CD4-positive, CD25-positive, alpha-beta regulatory T cell (primary cell): Measurements from ENCODE around the gene IKBIP. TPM values are rescaled to one million over a fixed set of nuclear protein-coding genes. Genes with fewer than 3 reads are reported as not detected.

Experiments used
- ATAC-seq, 2 donors: fragments of 150-1000 bp; cut with Tn5 transposase; one replicate each; pipeline ENCODE4 v1.10.0; 2021; ENCODE audit warnings: low read depth in 2 of 2, moderate number of reproducible peaks in 2 of 2, moderate library complexity in 1 of 2
- DNase-seq, 3 donors: peaks; one replicate each; pipeline versions ENCODE4 v3.0.0 to v3.0.0-alpha.2; 2012 to 2022; ENCODE audit warnings: mixed read lengths in 1 of 3
- H3K27ac ChIP-seq: one replicate; pipeline ENCODE4 v1.7.0; 2013; ENCODE audit warnings: mild to moderate bottlenecking, low read length; ENCODE audit not compliant: insufficient read depth, poor library complexity, severe bottlenecking
- H3K27me3 ChIP-seq: one replicate; pipeline ENCODE4 v1.7.0; 2013; ENCODE audit warnings: low read length; ENCODE audit not compliant: control insufficient read depth, insufficient read depth
- H3K36me3 ChIP-seq: one replicate; pipeline ENCODE4 v1.7.0; 2013; ENCODE audit warnings: mild to moderate bottlenecking, low read length, moderate library complexity; ENCODE audit not compliant: control insufficient read depth, insufficient read depth
- H3K4me1 ChIP-seq: 2 replicates; pipeline ENCODE4 v1.7.0; 2013; ENCODE audit warnings: mild to moderate bottlenecking, low read length; ENCODE audit not compliant: insufficient read depth, control insufficient read depth, poor library complexity, severe bottlenecking
- H3K4me3 ChIP-seq: one replicate; pipeline ENCODE4 v1.7.0; 2013; ENCODE audit warnings: low read depth, mild to moderate bottlenecking, low read length, moderate library complexity
- H3K9me3 ChIP-seq, 2 experiments: 1 replicate in 1 of 2; 2 replicates in 1 of 2; pipeline ENCODE4 v1.7.0; 2013; ENCODE audit warnings: low read length in 2 of 2, mild to moderate bottlenecking in 1 of 2, moderate library complexity in 1 of 2; ENCODE audit not compliant: control insufficient read depth in 2 of 2
- H3K27ac Mint-ChIP-seq, 3 donors: one replicate each; pipeline ENCODE4 v1.8.0; 2020 to 2022; ENCODE audit warnings: mild to moderate bottlenecking in 3 of 3, mixed read lengths in 3 of 3, moderate library complexity in 2 of 3
- H3K27me3 Mint-ChIP-seq: one replicate; pipeline ENCODE4 v1.8.0; 2022; ENCODE audit warnings: mild to moderate bottlenecking, mixed read lengths
- H3K36me3 Mint-ChIP-seq: one replicate; pipeline ENCODE4 v1.8.0; 2020; ENCODE audit warnings: mixed read lengths
- H3K4me1 Mint-ChIP-seq, 4 donors: one replicate each; pipeline ENCODE4 v1.8.0; 2020 to 2022; ENCODE audit warnings: mixed read lengths in 4 of 4, mild to moderate bottlenecking in 1 of 4
- H3K4me3 Mint-ChIP-seq, 4 donors: one replicate each; pipeline ENCODE4 v1.8.0; 2020 to 2022; ENCODE audit warnings: mild to moderate bottlenecking in 4 of 4, mixed read lengths in 4 of 4, moderate library complexity in 3 of 4
- H3K9me3 Mint-ChIP-seq, 7 donors: one replicate each; pipeline ENCODE4 v1.8.0; 2020 to 2022; ENCODE audit warnings: mixed read lengths in 7 of 7, mild to moderate bottlenecking in 3 of 7, moderate library complexity in 2 of 7
- polyA plus RNA-seq, 4 donors: library from polyadenylated mRNA; unstranded; fragments of 300-500 nt; fragmentation: Illumina TruSeq; gene quantifications; one replicate each; pipeline ENCODE4 v1.2.3, GENCODE V29; 2021
- total RNA-seq: library from RNA; stranded (reverse); gene quantifications from one replicate; pipeline ENCODE4 v1.2.3, GENCODE V29; 2022

Gene IKBIP, protein sequence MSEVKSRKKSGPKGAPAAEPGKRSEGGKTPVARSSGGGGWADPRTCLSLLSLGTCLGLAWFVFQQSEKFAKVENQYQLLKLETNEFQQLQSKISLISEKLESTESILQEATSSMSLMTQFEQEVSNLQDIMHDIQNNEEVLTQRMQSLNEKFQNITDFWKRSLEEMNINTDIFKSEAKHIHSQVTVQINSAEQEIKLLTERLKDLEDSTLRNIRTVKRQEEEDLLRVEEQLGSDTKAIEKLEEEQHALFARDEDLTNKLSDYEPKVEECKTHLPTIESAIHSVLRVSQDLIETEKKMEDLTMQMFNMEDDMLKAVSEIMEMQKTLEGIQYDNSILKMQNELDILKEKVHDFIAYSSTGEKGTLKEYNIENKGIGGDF
- total RNA-seq (3.4 TPM), polyA plus RNA-seq (10 to 100 TPM in 2 of 4 donors, 1 to 10 TPM in 2; 6.2 to 11.0 (median 9.2) TPM)

GRCh38 chr12:98644712-98645571 is at the start of gene IKBIP, which contains the start of gene APAF1:
Gene IKBIP, minus strand, starts transcription at chr12:98644788. Its CDS starts 87 bp downstream, at chr12:98644701.
Gene APAF1, plus strand, starts transcription at chr12:98645290. Its CDS starts 3,070 bp downstream, at chr12:98648360.
- Mint-ChIP-seq H3K4me1 (peaks cover 12 to 71% (median 50%) of the 10 kb centered on the region in 4 donors), H3K27ac (peak within 1 kb of the TSS; percentile 91 to 96 (median 96)), H3K9me3 (no peaks in the 10 kb centered on the region), H3K36me3 (peaks cover 9% of the 10 kb centered on the region), H3K4me3 (peak within 1 kb of the TSS; percentile 98 to 100 (median 98)), H3K27me3 (no peaks in the 10 kb centered on the region)
- DNase-seq (peak; percentile 93 to 97 (median 97)), ATAC-seq (peak; percentile 92 to 95)
- Histone ChIP-seq H3K27me3 (no peaks in the 10 kb centered on the region), H3K27ac (peak within 1 kb of the TSS; percentile 83), H3K4me1 (peaks cover 34% of the 10 kb centered on the region), H3K36me3 (peaks cover 11% of the 10 kb centered on the region), H3K4me3 (peak within 1 kb of the TSS; percentile 98), H3K9me3 (no peaks in the 10 kb centered on the region)

- Histone ChIP-seq H3K4me1 (no peaks in the 10 kb centered on the region), H3K27me3 (no peaks in the 10 kb centered on the region), H3K4me3 (no peak overlapping the region), H3K27ac (no peak overlapping the region), H3K9me3 (no peaks in the 10 kb centered on the region), H3K36me3 (peaks cover 41% of the 10 kb centered on the region)
- Mint-ChIP-seq H3K27me3 (no peaks in the 10 kb centered on the region), H3K9me3 (peaks cover 0 to 3% (median 0%) of the 10 kb centered on the region in 7 donors), H3K36me3 (peaks cover 62% of the 10 kb centered on the region), H3K4me3 (no peak overlapping the region), H3K4me1 (peaks cover 13 to 36% (median 25%) of the 10 kb centered on the region in 4 donors), H3K27ac (peak overlapping the region; percentile 21 to 41 (median 26))
- ATAC-seq (no peak), DNase-seq (no peak)
These were observed 46.8 kb upstream of the IKBIP start for GRCh38 chr12:98691351-98691750.

DNA sequence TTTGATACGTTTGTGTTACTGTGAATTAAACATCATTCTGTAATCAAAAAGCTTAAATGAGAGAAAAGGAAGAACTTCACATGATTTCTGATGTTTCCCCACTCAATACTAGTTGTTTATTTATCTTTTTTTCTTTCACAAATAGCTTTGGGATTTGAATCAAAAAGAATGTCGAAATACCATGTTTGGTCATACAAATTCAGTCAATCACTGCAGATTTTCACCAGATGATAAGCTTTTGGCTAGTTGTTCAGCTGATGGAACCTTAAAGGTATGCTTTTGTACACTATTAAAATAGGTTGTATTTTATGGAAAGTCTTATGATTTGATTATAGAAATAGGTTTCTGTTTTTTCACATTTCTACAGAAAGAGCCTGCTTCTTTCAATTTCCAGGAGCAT is 42.0 kb upstream of the IKBIP start:
- Mint-ChIP-seq H3K27ac (no peak overlapping the region), H3K4me1 (peaks cover 5 to 18% (median 10%) of the 10 kb centered on the region in 4 donors), H3K27me3 (no peaks in the 10 kb centered on the region), H3K4me3 (no peak overlapping the region), H3K9me3 (peaks cover 0 to 2% (median 0%) of the 10 kb centered on the region in 7 donors), H3K36me3 (peaks cover 61% of the 10 kb centered on the region)
- peaks cover 66% of the 10 kb centered on the region for H3K36me3 ChIP-seq
- no peak for ATAC-seq
- H3K4me1 ChIP-seq: no peaks in the 10 kb centered on the region
- DNase-seq: no peak
- no peak overlapping the region for H3K27ac ChIP-seq
- H3K9me3 ChIP-seq: no peaks in the 10 kb centered on the region
- no peaks in the 10 kb centered on the region for H3K27me3 ChIP-seq
- no peak overlapping the region for H3K4me3 ChIP-seq

DNA sequence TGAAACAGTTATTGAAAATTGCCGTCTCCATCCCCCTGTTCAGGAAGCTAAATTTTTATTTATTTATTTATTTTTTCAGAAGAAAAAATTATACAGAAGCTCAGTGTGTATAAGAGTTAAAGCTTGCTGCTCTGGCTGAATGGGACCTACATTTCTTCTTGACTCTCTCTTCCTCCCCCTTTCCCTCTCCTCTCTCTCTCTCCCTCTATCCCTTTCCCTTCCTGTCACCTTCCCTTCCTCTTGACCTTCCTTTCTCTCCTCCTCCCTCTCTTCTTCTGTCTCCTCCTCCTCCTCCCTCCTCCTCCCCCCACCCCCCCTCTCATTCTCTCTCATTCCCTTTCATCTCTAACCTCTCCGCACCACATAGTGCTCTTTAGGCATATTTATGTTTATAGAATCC is 39.6 kb upstream of the IKBIP start:
- Mint-ChIP-seq H3K9me3 (no peaks in the 10 kb centered on the region), H3K27ac (no peak overlapping the region), H3K4me1 (peaks cover 0 to 3% (median under 1%) of the 10 kb centered on the region in 4 donors), H3K27me3 (no peaks in the 10 kb centered on the region), H3K4me3 (no peak overlapping the region), H3K36me3 (peaks cover 54% of the 10 kb centered on the region)
- H3K4me3 ChIP-seq: no peak overlapping the region
- no peak overlapping the region for H3K27ac ChIP-seq
- H3K4me1 ChIP-seq: no peaks in the 10 kb centered on the region
- DNase-seq (no peak), ATAC-seq (no peak)
- no peaks in the 10 kb centered on the region for H3K27me3 ChIP-seq
- H3K9me3 ChIP-seq: no peaks in the 10 kb centered on the region
- peaks cover 75% of the 10 kb centered on the region for H3K36me3 ChIP-seq

- Histone ChIP-seq H3K4me3 (no peak overlapping the region), H3K27me3 (no peaks in the 10 kb centered on the region), H3K27ac (no peak overlapping the region), H3K36me3 (peaks cover 61% of the 10 kb centered on the region), H3K9me3 (no peaks in the 10 kb centered on the region), H3K4me1 (no peaks in the 10 kb centered on the region)
- H3K4me1 Mint-ChIP-seq: peaks cover 0 to 7% (median 5%) of the 10 kb centered on the region in 4 donors
- no peak overlapping the region for H3K27ac Mint-ChIP-seq
- H3K36me3 Mint-ChIP-seq: peaks cover 46% of the 10 kb centered on the region
- H3K27me3 Mint-ChIP-seq: no peaks in the 10 kb centered on the region
- ATAC-seq (no peak), DNase-seq (no peak)
- no peak overlapping the region for H3K4me3 Mint-ChIP-seq
- no peaks in the 10 kb centered on the region for H3K9me3 Mint-ChIP-seq
These were observed 35.0 kb upstream of the IKBIP start for GRCh38 chr12:98679611-98680005.

DNA sequence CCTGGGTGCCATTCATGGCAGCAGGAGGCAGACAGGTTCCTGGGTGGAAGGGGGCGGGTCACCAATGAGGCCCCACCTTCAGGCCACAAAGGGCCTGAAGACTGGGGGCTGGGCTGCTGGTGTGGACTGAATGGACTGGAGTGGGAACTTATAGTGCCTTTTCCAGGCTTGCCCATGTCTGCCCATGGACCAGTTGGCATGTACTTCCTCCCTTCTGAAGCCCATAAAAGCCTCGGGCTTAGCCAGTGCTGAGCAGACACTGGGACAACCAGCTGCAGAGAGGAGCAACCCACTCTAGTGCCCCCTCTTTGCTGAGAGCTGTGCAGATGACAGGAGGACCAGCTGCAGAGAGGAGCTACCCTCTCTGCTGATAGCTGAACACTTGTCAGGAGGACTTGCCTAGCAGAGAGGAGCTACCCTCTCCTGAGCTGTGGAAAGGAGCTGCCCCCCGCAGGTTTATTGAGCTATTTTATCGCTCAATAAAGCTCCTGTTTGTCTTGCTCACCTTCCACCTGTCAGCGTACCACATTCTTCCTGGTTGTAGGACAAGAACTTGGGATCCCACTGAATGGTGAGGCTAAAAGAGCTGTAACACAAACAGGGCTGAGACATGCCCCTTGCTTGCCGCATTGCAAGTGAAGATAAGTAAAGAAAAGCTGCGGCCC is 34.5 kb upstream of the IKBIP start:
- no peak for DNase-seq
- H3K9me3 Mint-ChIP-seq: no peaks in the 10 kb centered on the region
- Histone ChIP-seq H3K9me3 (no peaks in the 10 kb centered on the region), H3K4me1 (no peaks in the 10 kb centered on the region), H3K36me3 (peaks cover 62% of the 10 kb centered on the region), H3K27me3 (no peaks in the 10 kb centered on the region), H3K4me3 (no peak overlapping the region), H3K27ac (no peak overlapping the region)
- ATAC-seq: no peak
- peaks cover 42% of the 10 kb centered on the region for H3K36me3 Mint-ChIP-seq
- peaks cover 0 to 12% (median 6%) of the 10 kb centered on the region in 4 donors for H3K4me1 Mint-ChIP-seq
- no peak overlapping the region for H3K4me3 Mint-ChIP-seq
- H3K27ac Mint-ChIP-seq: no peak overlapping the region
- H3K27me3 Mint-ChIP-seq: no peaks in the 10 kb centered on the region

DNA sequence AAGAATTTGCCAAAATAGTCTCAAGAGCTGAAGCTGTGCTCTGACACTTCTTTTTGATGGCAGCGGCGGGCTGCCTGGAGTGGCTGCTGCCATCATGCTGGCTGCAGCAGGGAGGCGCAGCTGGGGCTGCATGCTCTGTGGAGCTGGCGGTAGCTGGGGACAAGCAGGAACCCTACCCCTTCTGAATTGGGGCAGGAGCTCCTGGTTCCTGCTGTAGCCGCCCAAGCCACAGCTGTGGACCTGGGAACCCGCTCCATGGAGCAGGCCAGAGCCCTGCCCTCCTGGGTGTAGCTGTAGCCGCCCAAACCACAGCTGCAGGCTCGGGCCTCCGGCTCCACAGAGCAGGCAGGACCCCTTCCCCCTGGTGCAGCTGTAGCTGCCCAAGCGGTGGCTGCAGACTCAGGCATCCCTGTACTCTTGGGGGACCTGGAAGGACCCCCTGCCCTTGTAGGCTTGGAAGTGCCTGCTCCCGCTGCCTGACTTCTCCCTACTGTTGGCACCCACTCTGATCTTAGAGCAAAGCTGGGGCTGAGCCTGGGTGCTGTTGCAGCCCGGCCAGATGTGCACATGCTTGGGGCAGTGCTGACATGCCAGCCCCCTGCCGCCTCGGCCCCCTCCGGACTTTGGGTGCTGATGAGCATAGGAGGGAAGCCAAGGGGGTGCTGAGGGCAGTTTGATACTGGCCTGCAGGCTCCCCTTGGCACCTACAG is 33.8 kb upstream of the IKBIP start:
- Histone ChIP-seq H3K9me3 (no peaks in the 10 kb centered on the region), H3K36me3 (peaks cover 60% of the 10 kb centered on the region), H3K4me1 (no peaks in the 10 kb centered on the region), H3K27me3 (no peaks in the 10 kb centered on the region), H3K27ac (no peak overlapping the region), H3K4me3 (no peak overlapping the region)
- Mint-ChIP-seq H3K27me3 (no peaks in the 10 kb centered on the region), H3K27ac (no peak overlapping the region), H3K4me3 (no peak overlapping the region), H3K36me3 (peaks cover 41% of the 10 kb centered on the region), H3K9me3 (no peaks in the 10 kb centered on the region), H3K4me1 (peaks cover 0 to 14% (median 6%) of the 10 kb centered on the region in 4 donors)
- no peak for ATAC-seq
- DNase-seq: no peak
